SU-DHL-6 (cell line): ENCODE data around the gene RGS3.

Source experiments
- H2AFZ ChIP-seq: fragments of 200-600 bp; sonication (generic); 2 replicates; pipeline ENCODE4 v1.6.1; 2014; ENCODE audit warnings: low read depth, mild to moderate bottlenecking, moderate library complexity, mixed read lengths, antibody characterized with exemption, low read length; ENCODE audit not compliant: severe bottlenecking
- H3F3A ChIP-seq: fragments of 200-600 bp; shearing (Covaris generic); 2 replicates; pipeline ENCODE4 v1.6.0; 2016; ENCODE audit warnings: antibody characterized with exemption, mild to moderate bottlenecking; ENCODE audit not compliant: insufficient read depth
- H3K27ac ChIP-seq: fragments of 200-600 bp; sonication (generic); 2 replicates; pipeline ENCODE4 v1.5.1; 2016; ENCODE audit warnings: low read depth, mild to moderate bottlenecking, low read length, moderate library complexity, mixed read lengths
- H3K27me3 ChIP-seq: fragments of 200-600 bp; sonication (generic), shearing (Covaris generic); 2 replicates; pipeline ENCODE4 v1.6.0; 2014; ENCODE audit warnings: mild to moderate bottlenecking, low read length
- H3K36me3 ChIP-seq: fragments of 200-600 bp; sonication (generic); 2 replicates; pipeline ENCODE4 v1.6.1; 2014; ENCODE audit warnings: mild to moderate bottlenecking, low read length, mixed read lengths
- H3K4me2 ChIP-seq: fragments of 300-600, 200-600 bp; shearing (Covaris generic), sonication (generic); 2 replicates; pipeline ENCODE4 v1.6.0; 2014; ENCODE audit warnings: low read length, low read depth, mild to moderate bottlenecking; ENCODE audit not compliant: poor library complexity, severe bottlenecking
- H3K4me3 ChIP-seq: fragments of 200-600 bp; sonication (generic); 2 replicates; pipeline ENCODE4 v1.5.1; 2014; ENCODE audit warnings: antibody characterized with exemption, low read length, mild to moderate bottlenecking, mixed read lengths; ENCODE audit not compliant: insufficient read depth, poor library complexity, severe bottlenecking
- H3K79me2 ChIP-seq: fragments of 200-600 bp; sonication (generic); 2 replicates; pipeline ENCODE4 v1.6.1; 2014; ENCODE audit warnings: mild to moderate bottlenecking, low read length, moderate library complexity; ENCODE audit not compliant: insufficient read depth
- H3K9ac ChIP-seq: fragments of 200-600 bp; sonication (generic); 2 replicates; pipeline ENCODE4 v1.7.0; 2014; ENCODE audit warnings: mild to moderate bottlenecking, low read length
- H3K9me2 ChIP-seq: fragments of 200-600 bp; sonication (generic); replicated peaks from 2 replicates; pipeline ENCODE4 v1.6.1; 2014; ENCODE audit warnings: low read length; ENCODE audit not compliant: insufficient read depth
- H3K9me3 ChIP-seq: fragments of 200-600 bp; sonication (generic); 2 replicates; pipeline ENCODE4 v1.6.1; 2014; ENCODE audit warnings: low read length, mixed read lengths; ENCODE audit not compliant: insufficient read depth
- H4K20me1 ChIP-seq: fragments of 200-600 bp; sonication (generic); 2 replicates; pipeline ENCODE4 v1.6.1; 2014; ENCODE audit warnings: low read depth, mild to moderate bottlenecking, antibody characterized with exemption, low read length, moderate library complexity, mixed read lengths
- CTCF ChIP-seq: fragments of 200-600 bp; sonication (generic); IDR thresholded peaks from one replicate; pipeline ENCODE4 v1.5.1; 2017; ENCODE audit warnings: antibody characterized with exemption, mild to moderate bottlenecking, low read length, moderate library complexity; ENCODE audit not compliant: insufficient read depth, poor library complexity, severe bottlenecking
- EZH2phosphoT487 ChIP-seq: fragments of 200-600 bp; sonication (generic), shearing (Covaris generic); conservative IDR thresholded peaks from 2 replicates; pipeline ENCODE4 v1.6.1; 2018; ENCODE audit warnings: mild to moderate bottlenecking, antibody characterized with exemption, low read length, moderate library complexity, mixed read lengths

Gene RGS3

GRCh38 chr9:113602126-113603047 lies 138.9 kb downstream of the RGS3 start:
- H3K9ac ChIP-seq = no peak overlapping the region; the same call in 1 of the 2 replicates
- 0 out of 2 replicates have a peak overlapping the region, but pooled peaks have one; percentile 28 for H3K27ac ChIP-seq
- no peaks in the 10 kb centered on the region for H4K20me1 ChIP-seq
- H3K9me2 ChIP-seq = no peaks in the 10 kb centered on the region
- no peak overlapping the region for H3K4me3 ChIP-seq
- H3F3A ChIP-seq = no peaks in the 10 kb centered on the region
- H3K27me3 ChIP-seq = no peaks in the 10 kb centered on the region
- no peaks in the 10 kb centered on the region for H3K79me2 ChIP-seq
- H3K9me3 ChIP-seq = no peaks in the 10 kb centered on the region
- H3K36me3 ChIP-seq = no peaks in the 10 kb centered on the region
- H3K4me2 ChIP-seq = peak overlapping the region; percentile 29
- H2AFZ ChIP-seq = peak overlapping the region; percentile 53
- no peak for TF ChIP-seq EZH2phosphoT487
- no peak for TF ChIP-seq CTCF

- Histone ChIP-seq H3K9me2 (no peaks in the 10 kb centered on the region), H3K9ac (no peak overlapping the region), H3K9me3 (no peaks in the 10 kb centered on the region), H3F3A (no peaks in the 10 kb centered on the region), H3K36me3 (no peaks in the 10 kb centered on the region), H4K20me1 (no peaks in the 10 kb centered on the region), H2AFZ (peak overlapping the region; percentile 11), H3K79me2 (no peaks in the 10 kb centered on the region), H3K27me3 (no peaks in the 10 kb centered on the region), H3K4me3 (no peak overlapping the region), H3K4me2 (peak overlapping the region; percentile 29), H3K27ac (no peak overlapping the region)
- TF ChIP-seq CTCF (no peak), EZH2phosphoT487 (no peak)
These were observed 139.5 kb downstream of the RGS3 start for GRCh38 chr9:113603048-113603375.

- H3K4me3 ChIP-seq = no peak overlapping the region
- no peaks in the 10 kb centered on the region for H3K9me2 ChIP-seq
- no peaks in the 10 kb centered on the region for H3K9me3 ChIP-seq
- H3K79me2 ChIP-seq = no peaks in the 10 kb centered on the region
- no peaks in the 10 kb centered on the region for H4K20me1 ChIP-seq
- no peaks in the 10 kb centered on the region for H3K36me3 ChIP-seq
- H3K4me2 ChIP-seq = no peak overlapping the region
- H3F3A ChIP-seq = no peaks in the 10 kb centered on the region
- H3K9ac ChIP-seq = no peak overlapping the region
- TF ChIP-seq EZH2phosphoT487 (no peak), CTCF (no peak)
- no peak overlapping the region for H3K27ac ChIP-seq
- no peak overlapping the region for H2AFZ ChIP-seq
- H3K27me3 ChIP-seq = no peaks in the 10 kb centered on the region
These were observed 140.2 kb downstream of the RGS3 start for GRCh38 chr9:113603773-113604172.
